Smooth muscle cell (in vitro differentiated cells): ENCODE measurements around the gene NLGN1. TPM values are rescaled to one million over a fixed set of nuclear protein-coding genes. Genes with fewer than 3 reads are reported as not detected.

Experiments
- DNase-seq: peaks from one replicate; lab custom pipeline; 2025; ENCODE audit not compliant: unreplicated experiment; lab: John Stamatoyannopoulos, UW
- H2AFZ ChIP-seq: fragments of 200-600 bp; sonication (generic); 2 replicates; pipeline ENCODE4 v1.6.0; 2016; ENCODE audit warnings: antibody characterized with exemption, low read depth, mild to moderate bottlenecking
- H3F3A ChIP-seq: fragments of 200-600 bp; sonication (generic); 2 replicates; pipeline ENCODE4 v1.6.0; 2017; ENCODE audit warnings: antibody characterized with exemption, low read depth
- H3K27ac ChIP-seq: fragments of 200-600 bp; sonication (generic); 2 replicates; pipeline ENCODE4 v1.5.1; 2016; ENCODE audit warnings: low read depth, mild to moderate bottlenecking
- H3K27me3 ChIP-seq: fragments of 200-600 bp; sonication (generic); 2 replicates; pipeline ENCODE4 v1.6.1; 2016; ENCODE audit warnings: low read depth, mild to moderate bottlenecking
- H3K36me3 ChIP-seq: fragments of 200-600 bp; sonication (generic); 2 replicates; pipeline ENCODE4 v1.5.1; 2016; ENCODE audit warnings: low read depth
- H3K4me1 ChIP-seq: fragments of 200-600 bp; sonication (generic); 2 replicates; pipeline ENCODE4 v1.5.1; 2016; ENCODE audit warnings: low read depth
- H3K4me2 ChIP-seq: fragments of 200-600 bp; sonication (generic); 2 replicates; pipeline ENCODE4 v1.6.0; 2016; ENCODE audit warnings: mild to moderate bottlenecking
- H3K4me3 ChIP-seq: fragments of 200-600 bp; sonication (generic); 2 replicates; pipeline ENCODE4 v1.5.1; 2016; ENCODE audit warnings: mild to moderate bottlenecking
- H3K79me2 ChIP-seq: fragments of 200-600 bp; sonication (generic); 2 replicates; pipeline ENCODE4 v1.6.0; 2016; ENCODE audit warnings: low read depth, mild to moderate bottlenecking
- H3K9ac ChIP-seq: fragments of 200-600 bp; sonication (generic); 2 replicates; pipeline ENCODE4 v1.6.0; 2016; ENCODE audit warnings: low read depth
- H3K9me3 ChIP-seq: fragments of 200-600 bp; sonication (generic); replicated peaks from 2 replicates; pipeline ENCODE4 v1.5.1; 2016; ENCODE audit warnings: low read depth
- H4K20me1 ChIP-seq: fragments of 200-600 bp; sonication (generic); 2 replicates; pipeline ENCODE4 v1.6.0; 2016; ENCODE audit warnings: low read depth
- CTCF ChIP-seq: fragments of 200-600 bp; sonication (generic); IDR thresholded peaks from 2 replicates; pipeline ENCODE4 v1.5.1; 2017; ENCODE audit warnings: borderline replicate concordance, mild to moderate bottlenecking, antibody characterized with exemption; ENCODE audit not compliant: insufficient read depth, poor library complexity, severe bottlenecking
- WGBS: methylation state at CpG from one replicate; pipeline ENCODE4 v1.1.7; 2016; ENCODE audit warnings: low lambda C conversion rate; 5-methylcytosine and 5-hydroxymethylcytosine counted together
- polyA plus RNA-seq: library from polyadenylated mRNA; unstranded; fragments of >200 nt; fragmentation: Nextera tagmentation; extraction: Ambion mirVana; gene quantifications from 2 replicates; pipeline ENCODE4 v1.2.1, GENCODE V29; 2016
- total RNA-seq: library from RNA; depleted of rRNA; stranded (reverse); fragments of >200 nt; gene quantifications from 2 replicates; pipeline ENCODE4 v1.2.3, GENCODE V29; 2014

Gene NLGN1
- total and polyA plus RNA-seq, 2 experiments from 2014 or later, result 0.04 TPM; not detected in 1

- H3K9me3 ChIP-seq, result no peaks in the 10 kb centered on the region
- H3K27me3 ChIP-seq, result no peaks in the 10 kb centered on the region
- no peak overlapping the region for H3K27ac ChIP-seq
- no peak overlapping the region for H3K4me2 ChIP-seq
- no peaks in the 10 kb centered on the region for H3K4me1 ChIP-seq
- H3K79me2 ChIP-seq, result no peaks in the 10 kb centered on the region
- no peaks in the 10 kb centered on the region for H4K20me1 ChIP-seq
- H3K9ac ChIP-seq, result no peak overlapping the region
- no peak overlapping the region for H3K4me3 ChIP-seq
- WGBS, result 92% methylated on average over 1 of the region's 1 CpG
- no peaks in the 10 kb centered on the region for H3K36me3 ChIP-seq
- DNase-seq, result no peak
- H2AFZ ChIP-seq, result no peak overlapping the region
- no peaks in the 10 kb centered on the region for H3F3A ChIP-seq
- TF ChIP-seq CTCF, result no peak
These were observed 748.5 kb downstream of the NLGN1 start for GRCh38 chr3:174146008-174146407.

- Histone ChIP-seq H3K79me2 (no peaks in the 10 kb centered on the region), H3K27ac (no peak overlapping the region), H2AFZ (no peak overlapping the region), H3K4me3 (no peak overlapping the region), H3K4me2 (no peak overlapping the region), H3K36me3 (no peaks in the 10 kb centered on the region), H4K20me1 (no peaks in the 10 kb centered on the region), H3K27me3 (no peaks in the 10 kb centered on the region), H3K9ac (no peak overlapping the region), H3K4me1 (no peaks in the 10 kb centered on the region), H3F3A (no peaks in the 10 kb centered on the region), H3K9me3 (no peaks in the 10 kb centered on the region)
- no peak for TF ChIP-seq CTCF
- no peak for DNase-seq
These were observed 750.3 kb downstream of the NLGN1 start for GRCh38 chr3:174147798-174148197.

GRCh38 chr3:174153871-174154270, 756.3 kb downstream of the NLGN1 start:
- Histone ChIP-seq H4K20me1 (no peaks in the 10 kb centered on the region), H3K4me3 (no peak overlapping the region), H3K27me3 (no peaks in the 10 kb centered on the region), H3K4me2 (no peak overlapping the region), H3K9me3 (no peaks in the 10 kb centered on the region), H3K4me1 (no peaks in the 10 kb centered on the region), H3K27ac (no peak overlapping the region), H3K9ac (no peak overlapping the region), H3K36me3 (no peaks in the 10 kb centered on the region), H3K79me2 (no peaks in the 10 kb centered on the region), H2AFZ (no peak overlapping the region), H3F3A (no peaks in the 10 kb centered on the region)
- no peak for DNase-seq
- TF ChIP-seq CTCF, result no peak
- WGBS, result 93% methylated on average over 1 of the region's 1 CpG

GRCh38 chr3:174156200-174156599, 758.7 kb downstream of the NLGN1 start:
- 97% methylated on average over 7 of the region's 7 CpGs for WGBS
- DNase-seq, result no peak
- no peak overlapping the region for H2AFZ ChIP-seq
- H3K27me3 ChIP-seq, result no peaks in the 10 kb centered on the region
- H3K9ac ChIP-seq, result no peak overlapping the region
- H3K4me2 ChIP-seq, result no peak overlapping the region
- no peak overlapping the region for H3K27ac ChIP-seq
- H3K4me3 ChIP-seq, result no peak overlapping the region
- no peaks in the 10 kb centered on the region for H3K36me3 ChIP-seq
- no peak for TF ChIP-seq CTCF
- H3K79me2 ChIP-seq, result no peaks in the 10 kb centered on the region
- H3K9me3 ChIP-seq, result no peaks in the 10 kb centered on the region
- H3K4me1 ChIP-seq, result no peaks in the 10 kb centered on the region
- H3F3A ChIP-seq, result no peaks in the 10 kb centered on the region
- H4K20me1 ChIP-seq, result no peaks in the 10 kb centered on the region
